Esophagus squamous epithelium (tissue), 5 donors: ENCODE measurements around the gene PLXNB2. TPM values are rescaled to one million over a fixed set of nuclear protein-coding genes. Genes with fewer than 3 reads are reported as not detected.

Experiments used
- DNase-seq: peaks from one replicate; lab custom pipeline; 2025; lab: John Stamatoyannopoulos, UW
- H3K27ac ChIP-seq, 4 donors: fragments of 200-600 bp; sonication (generic); one replicate each; pipeline ENCODE4 v1.5.1; 2016 to 2019; ENCODE audit warnings: mild to moderate bottlenecking in 1 of 4
- H3K27me3 ChIP-seq, 4 donors: fragments of 200-600 bp; sonication (generic); 1 replicate in 3 of 4; 2 replicates in 1 of 4; pipeline versions ENCODE4 v1.5.1 to v1.6.0; 2017 to 2021; ENCODE audit warnings: antibody characterized with exemption in 1 of 4
- H3K36me3 ChIP-seq, 3 donors: fragments of 200-600 bp; sonication (generic); one replicate each; pipeline ENCODE4 v1.5.1; 2016 to 2019
- H3K4me1 ChIP-seq, 3 donors: fragments of 200-600 bp; sonication (generic); one replicate each; pipeline ENCODE4 v1.5.1; 2017 to 2019
- H3K4me3 ChIP-seq, 4 donors: fragments of 200-600 bp; sonication (generic); 1 replicate in 3 of 4; 2 replicates in 1 of 4; pipeline ENCODE4 v1.5.1; 2016 to 2019; ENCODE audit warnings: mild to moderate bottlenecking in 2 of 4, moderate library complexity in 1 of 4
- H3K9me3 ChIP-seq, 3 donors: fragments of 200-600 bp; sonication (generic); one replicate each; pipeline ENCODE4 v1.5.1; 2016 to 2019
- POLR2A ChIP-seq, 4 donors: fragments of 450-650 bp; IDR thresholded peaks; one replicate each; pipeline ENCODE4 v1.6.1; 2017; ENCODE audit warnings: antibody characterized with exemption in 4 of 4, mild to moderate bottlenecking in 4 of 4, moderate library complexity in 3 of 4
- WGBS, 2 donors: methylation state at CpG; one replicate each; pipeline ENCODE4 v1.1.5; 2018; 5-methylcytosine and 5-hydroxymethylcytosine counted together
- intact Hi-C: fragments of 100-400 bp; cut with DNase I; formaldehyde crosslinking; loops from one replicate; pipeline ENCODE4 v1.15.0; 2022
- total RNA-seq, 4 donors: library from RNA; depleted of rRNA; stranded (reverse); fragments of >200 nt; gene quantifications; one replicate each; pipeline ENCODE4 v1.1.0, GENCODE V29; 2016
- TF ChIP-seq, protein P1 (sequence below), 6 experiments: fragments of 450-650 bp in 4 of 6; fragments of 200-600 bp in 2 of 6; sonication (generic) in 2 of 6; IDR thresholded peaks; one replicate each; pipeline ENCODE4 v1.5.1; 2016 to 2019; ENCODE audit warnings: antibody characterized with exemption in 6 of 6, mild to moderate bottlenecking in 4 of 6, moderate library complexity in 4 of 6
- donor health status: DM: yes; HTN: yes; CAD: no.

The PLXNB2 gene
- total RNA-seq, 4 donors from 2014 or later, result 80.9 to 231 (median 129) TPM

DNA sequence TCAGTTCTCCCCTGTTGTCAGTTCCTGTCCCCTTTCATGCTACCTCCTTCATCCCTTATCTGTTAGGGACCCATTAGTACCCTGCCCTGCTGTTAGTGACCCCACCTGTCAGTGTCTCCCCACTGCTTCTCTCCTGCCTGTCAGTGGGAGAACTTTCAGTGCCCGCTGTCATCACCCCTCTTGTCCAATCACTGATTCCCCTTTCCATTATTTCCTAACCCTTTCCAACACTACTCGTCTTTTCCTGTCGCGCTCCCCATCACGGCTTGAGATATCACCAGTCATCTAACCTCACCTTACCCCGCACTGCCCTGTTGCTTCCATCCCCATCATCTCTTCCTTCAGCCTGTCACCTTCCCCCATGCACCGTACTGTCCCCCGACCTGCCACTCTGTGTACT is 39.7 kb upstream of the PLXNB2 start:
- TF ChIP-seq POLR2A (IDR thresholded peaks at IDR 0.05), result no peak
- TF ChIP-seq, protein P1, sequence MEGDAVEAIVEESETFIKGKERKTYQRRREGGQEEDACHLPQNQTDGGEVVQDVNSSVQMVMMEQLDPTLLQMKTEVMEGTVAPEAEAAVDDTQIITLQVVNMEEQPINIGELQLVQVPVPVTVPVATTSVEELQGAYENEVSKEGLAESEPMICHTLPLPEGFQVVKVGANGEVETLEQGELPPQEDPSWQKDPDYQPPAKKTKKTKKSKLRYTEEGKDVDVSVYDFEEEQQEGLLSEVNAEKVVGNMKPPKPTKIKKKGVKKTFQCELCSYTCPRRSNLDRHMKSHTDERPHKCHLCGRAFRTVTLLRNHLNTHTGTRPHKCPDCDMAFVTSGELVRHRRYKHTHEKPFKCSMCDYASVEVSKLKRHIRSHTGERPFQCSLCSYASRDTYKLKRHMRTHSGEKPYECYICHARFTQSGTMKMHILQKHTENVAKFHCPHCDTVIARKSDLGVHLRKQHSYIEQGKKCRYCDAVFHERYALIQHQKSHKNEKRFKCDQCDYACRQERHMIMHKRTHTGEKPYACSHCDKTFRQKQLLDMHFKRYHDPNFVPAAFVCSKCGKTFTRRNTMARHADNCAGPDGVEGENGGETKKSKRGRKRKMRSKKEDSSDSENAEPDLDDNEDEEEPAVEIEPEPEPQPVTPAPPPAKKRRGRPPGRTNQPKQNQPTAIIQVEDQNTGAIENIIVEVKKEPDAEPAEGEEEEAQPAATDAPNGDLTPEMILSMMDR (IDR thresholded peaks at IDR 0.05), result no peak
- H3K9me3 ChIP-seq, result no peaks in the 10 kb centered on the region
- H3K4me3 ChIP-seq, result no peak overlapping the region
- no peaks in the 10 kb centered on the region for H3K27me3 ChIP-seq
- H3K36me3 ChIP-seq, result peaks cover 0 to 17% (median 0%) of the 10 kb centered on the region in 3 donors
- no peak for DNase-seq
- peaks cover 13 to 32% (median 17%) of the 10 kb centered on the region in 3 donors for H3K4me1 ChIP-seq
- H3K27ac ChIP-seq, result no peak overlapping the region
- WGBS, 2 donors, result 85 to 87% methylated on average over 8 of the region's 8 CpGs
- intact Hi-C loops, result no loop called here

DNA sequence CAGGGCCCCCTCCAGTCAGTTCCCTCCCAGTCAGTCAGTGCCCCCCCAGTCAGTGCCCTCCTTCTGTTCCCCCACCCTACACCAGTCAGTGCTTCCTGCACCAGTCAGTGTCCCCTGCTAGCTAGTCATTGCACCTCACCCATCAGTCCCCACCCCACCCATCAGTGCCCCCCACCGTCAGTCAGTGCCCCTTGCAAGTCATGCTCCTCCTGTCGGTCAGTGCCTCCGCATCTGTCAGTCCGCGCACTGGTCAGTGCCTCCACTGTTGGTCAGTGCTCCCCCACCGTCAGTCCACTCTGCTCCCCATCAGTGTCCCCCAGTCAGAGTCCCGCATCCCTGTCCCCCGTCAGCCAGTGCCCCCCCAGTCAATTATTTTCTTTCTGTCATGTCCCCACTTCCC is 39.0 kb upstream of the PLXNB2 start:
- WGBS, 2 donors, result 73 to 87% methylated on average over 5 to 7 of the region's 8 CpGs
- H3K27ac ChIP-seq, result no peak overlapping the region
- no peaks in the 10 kb centered on the region for H3K9me3 ChIP-seq
- intact Hi-C loops, result no loop called here
- no peak overlapping the region for H3K4me3 ChIP-seq
- DNase-seq, result no peak
- TF ChIP-seq POLR2A (IDR thresholded peaks at IDR 0.05), result no peak
- peaks cover 15 to 37% (median 17%) of the 10 kb centered on the region in 3 donors for H3K4me1 ChIP-seq
- H3K27me3 ChIP-seq, result no peaks in the 10 kb centered on the region
- H3K36me3 ChIP-seq, result peaks cover 0 to 10% (median 0%) of the 10 kb centered on the region in 3 donors

DNA sequence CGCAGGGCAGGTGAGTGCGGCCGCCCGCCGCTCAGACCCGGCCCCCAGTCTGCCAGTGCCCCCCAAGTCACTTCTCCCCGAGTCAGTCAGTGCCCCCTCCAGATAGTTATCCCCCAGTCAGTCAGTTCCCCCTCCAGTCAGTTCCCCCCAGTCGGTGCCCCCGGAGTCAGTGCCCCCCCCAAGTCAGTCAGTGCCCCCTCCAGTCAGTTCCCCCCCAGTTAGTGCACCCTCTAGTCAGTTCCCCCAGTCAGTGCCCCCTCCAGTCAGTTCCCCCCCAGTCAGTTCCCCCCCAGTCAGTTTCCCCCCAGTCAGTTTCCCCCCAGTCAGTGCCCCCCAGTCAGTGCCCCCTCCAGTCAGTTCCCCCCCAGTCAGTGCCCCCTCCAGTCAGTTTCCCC is 36.1 kb upstream of the PLXNB2 start:
- Histone ChIP-seq H3K36me3 (no peaks in the 10 kb centered on the region), H3K9me3 (no peaks in the 10 kb centered on the region), H3K27ac (peak overlapping the region; percentile 85 to 96 (median 92)), H3K27me3 (no peaks in the 10 kb centered on the region), H3K4me1 (peaks cover 15 to 37% (median 17%) of the 10 kb centered on the region in 3 donors), H3K4me3 (peak overlapping the region; percentile 72 to 98 (median 96))
- no peak for TF ChIP-seq POLR2A (IDR thresholded peaks at IDR 0.05)
- TF ChIP-seq, protein P1 (IDR thresholded peaks at IDR 0.05), result no peak
- intact Hi-C loops, result loop anchor here (2.0 to 5.0 kb wide), 2 partner anchors 67 to 96 kb away; partner anchors contain the start of gene TUBGCP6
- DNase-seq, result no peak
- no CpG with 5 or more reads among the region's 9 CpGs for WGBS, 2 donors

DNA sequence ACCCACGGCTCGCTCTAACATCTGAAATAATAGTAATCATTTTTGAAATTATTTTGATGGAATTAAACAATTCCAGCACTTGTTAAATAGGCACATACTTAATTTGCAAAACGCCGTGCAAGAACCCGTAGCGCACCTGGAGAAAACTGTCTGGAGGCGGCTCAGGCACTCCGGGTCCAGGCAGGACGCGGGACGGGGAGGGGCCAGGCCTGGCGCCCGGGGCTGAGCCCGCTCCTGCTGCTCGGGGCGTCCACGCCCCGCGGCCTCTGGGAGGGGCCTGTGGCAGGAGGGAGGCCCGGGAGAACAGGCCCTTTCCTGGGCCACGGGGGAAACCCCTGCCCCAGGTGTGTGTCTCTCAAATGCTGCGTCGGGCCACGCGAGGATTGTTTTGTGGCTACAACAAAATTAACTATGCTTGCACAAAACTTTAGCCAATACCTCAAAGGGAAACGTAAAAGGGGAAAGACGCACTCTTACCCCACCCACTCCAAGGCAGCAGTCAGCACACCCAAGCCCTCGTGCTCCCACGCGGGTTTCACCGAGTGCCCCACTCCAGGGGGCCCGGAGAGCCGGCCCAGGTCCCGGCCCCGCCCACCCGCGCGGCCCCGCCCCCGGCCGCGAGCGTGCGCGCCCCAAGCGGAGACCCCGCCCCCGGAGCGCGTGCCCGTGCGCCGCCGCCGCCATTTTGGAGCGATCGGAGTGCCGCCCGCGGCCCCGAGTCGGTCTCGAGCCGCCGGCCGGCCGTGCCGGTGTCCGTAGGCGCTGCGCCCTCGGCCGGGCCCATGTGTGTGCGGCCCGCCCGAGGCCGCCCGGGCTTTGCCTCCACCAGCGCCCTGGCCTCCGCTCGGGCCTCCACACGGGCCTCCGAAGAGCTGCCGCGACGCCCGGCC is 35.5 kb upstream of the PLXNB2 start, which contains the start of gene PPP6R2:
Gene PPP6R2, plus strand, starts transcription at position 677 of the 890 bp plus-strand sequence. CDS start 50,582 bp downstream, outside the sequence.
- H3K4me1 ChIP-seq, result peaks cover 15 to 35% (median 17%) of the 10 kb centered on the region in 3 donors
- H3K9me3 ChIP-seq, result no peaks in the 10 kb centered on the region
- peak within 1 kb of the TSS; percentile 72 to 98 (median 96) for H3K4me3 ChIP-seq
- 0 to 1% methylated on average over 15 to 20 of the region's 87 CpGs for WGBS, 2 donors
- no peak for DNase-seq
- peak in 1 of 4 donors; percentile 32 for TF ChIP-seq POLR2A (IDR thresholded peaks at IDR 0.05)
- TF ChIP-seq, protein P1 (IDR thresholded peaks at IDR 0.05), result peak in 2 of 6 experiments; percentile 7 to 10
- H3K36me3 ChIP-seq, result no peaks in the 10 kb centered on the region
- H3K27ac ChIP-seq, result peak within 1 kb of the TSS; percentile 85 to 96 (median 92)
- H3K27me3 ChIP-seq, result no peaks in the 10 kb centered on the region
- intact Hi-C loops, result loop anchor here (2.0 to 5.0 kb wide), 2 partner anchors 66 to 96 kb away; partner anchors contain the start of gene TUBGCP6

DNA sequence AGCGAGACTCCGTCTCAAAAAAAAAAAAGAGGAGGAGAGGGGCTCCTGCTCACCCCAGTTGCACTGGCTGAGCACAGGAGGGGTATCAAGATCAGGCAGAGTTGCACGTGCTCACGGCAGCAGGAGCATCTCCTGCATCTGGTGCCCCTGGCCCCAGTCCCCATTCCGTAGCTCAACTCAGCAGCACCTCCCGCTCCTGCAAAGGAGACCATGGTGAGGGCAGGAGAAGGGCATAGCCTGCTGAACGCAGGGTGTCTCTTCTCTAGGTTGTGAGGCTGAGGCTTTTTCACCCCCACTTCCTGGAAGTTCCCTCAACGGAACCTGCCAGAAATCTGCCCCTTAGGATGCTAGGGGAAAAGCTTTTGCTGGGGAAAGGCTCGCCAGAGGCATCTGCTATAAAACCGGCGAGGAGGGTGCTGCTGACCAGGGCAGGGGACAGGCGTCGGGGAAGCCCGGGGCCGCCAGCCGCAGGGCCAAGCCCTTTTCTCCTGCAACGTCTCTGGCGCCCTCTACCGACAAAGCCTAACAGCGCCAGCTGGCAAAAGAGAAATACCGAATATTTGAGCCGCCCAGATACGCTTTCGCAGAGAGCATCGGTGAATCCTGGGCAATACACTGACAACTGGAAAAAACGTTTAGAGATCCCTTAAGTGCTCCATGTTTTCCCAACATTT is 34.7 kb upstream of the PLXNB2 start:
- WGBS, 2 donors, result 5 to 8% methylated on average over 15 to 18 of the region's 26 CpGs
- DNase-seq, result no peak
- no peaks in the 10 kb centered on the region for H3K27me3 ChIP-seq
- TF ChIP-seq POLR2A (IDR thresholded peaks at IDR 0.05), result no peak
- TF ChIP-seq, protein P1 (IDR thresholded peaks at IDR 0.05), result peak; percentile 95 to 99 (median 98)
- H3K27ac ChIP-seq, result peak overlapping the region; percentile 85 to 96 (median 92)
- intact Hi-C loops, result loop anchor here (2.0 to 5.0 kb wide), 2 partner anchors 65 to 95 kb away; partner anchors contain the start of gene TUBGCP6
- no peaks in the 10 kb centered on the region for H3K36me3 ChIP-seq
- H3K4me3 ChIP-seq, result peak overlapping the region; percentile 72 to 98 (median 96)
- H3K4me1 ChIP-seq, result peaks cover 11 to 27% (median 13%) of the 10 kb centered on the region in 3 donors
- no peaks in the 10 kb centered on the region for H3K9me3 ChIP-seq
